H9 (cell line): ENCODE results near the gene MUC5B. TPM values are rescaled to one million over a fixed set of nuclear protein-coding genes. Genes with fewer than 3 reads are reported as not detected.
A peak's percentile ranks its signal among the peaks of the same experiment; 100 is the strongest.

Experiments used
- DNase-seq: peaks from one replicate; pipeline ENCODE4 v3.0.0-alpha.2; 2017
- H2AFZ ChIP-seq: one replicate; pipeline ENCODE4 v1.6.1; 2013; ENCODE audit warnings: mild to moderate bottlenecking, low read length, control low read depth, moderate library complexity
- H2AK5ac ChIP-seq: 2 replicates; pipeline ENCODE4 v1.6.1; 2013; ENCODE audit warnings: low read length, control low read depth, mixed read lengths; ENCODE audit not compliant: insufficient read length
- H2BK120ac ChIP-seq: one replicate; pipeline ENCODE4 v1.6.1; 2013; ENCODE audit warnings: low read depth, mild to moderate bottlenecking, low read length, control low read depth, inconsistent platforms; ENCODE audit not compliant: poor library complexity, severe bottlenecking
- H2BK12ac ChIP-seq: 2 replicates; pipeline ENCODE4 v1.6.1; 2013; ENCODE audit warnings: low read length, control low read depth, mixed read lengths, low read depth; ENCODE audit not compliant: insufficient read length
- H2BK15ac ChIP-seq: 2 replicates; pipeline ENCODE4 v1.6.1; 2013; ENCODE audit warnings: low read depth, low read length, control low read depth
- H2BK20ac ChIP-seq: one replicate; pipeline ENCODE4 v1.6.1; 2013; ENCODE audit warnings: low read depth, mild to moderate bottlenecking, low read length, control low read depth, inconsistent platforms; ENCODE audit not compliant: poor library complexity, severe bottlenecking
- H2BK5ac ChIP-seq: 2 replicates; pipeline ENCODE4 v1.6.1; 2013; ENCODE audit warnings: low read length, control low read depth, mixed read lengths; ENCODE audit not compliant: insufficient read length
- H3K14ac ChIP-seq: 2 replicates; pipeline ENCODE4 v1.6.1; 2013; ENCODE audit warnings: low read length, control low read depth; ENCODE audit not compliant: insufficient read depth
- H3K18ac ChIP-seq: 2 replicates; pipeline ENCODE4 v1.6.1; 2013; ENCODE audit warnings: low read depth, mild to moderate bottlenecking, mixed read lengths, low read length, control low read depth; ENCODE audit not compliant: insufficient read length
- H3K23ac ChIP-seq: 2 replicates; pipeline ENCODE4 v1.6.1; 2013; ENCODE audit warnings: low read length, control low read depth, mixed read lengths, low read depth; ENCODE audit not compliant: insufficient read length
- H3K23me2 ChIP-seq: 2 replicates; pipeline ENCODE4 v1.6.1; 2013; ENCODE audit warnings: low read depth, mild to moderate bottlenecking, mixed read lengths, low read length, control low read depth; ENCODE audit not compliant: insufficient read length, poor library complexity, severe bottlenecking
- H3K27ac ChIP-seq: 2 replicates; pipeline ENCODE4 v1.5.1; 2013; ENCODE audit warnings: low read length, control low read depth, mixed read lengths, low read depth; ENCODE audit not compliant: insufficient read length
- H3K27me3 ChIP-seq: 2 replicates; pipeline ENCODE4 v1.6.1; 2013; ENCODE audit warnings: low read length, control low read depth, inconsistent platforms; ENCODE audit not compliant: insufficient read depth
- H3K4ac ChIP-seq: 2 replicates; pipeline ENCODE4 v1.6.1; 2013; ENCODE audit warnings: low read depth, mild to moderate bottlenecking, control low read depth, inconsistent platforms, low read length, moderate library complexity
- H3K4me1 ChIP-seq: 2 replicates; pipeline ENCODE4 v1.6.1; 2013; ENCODE audit warnings: low read length, control low read depth, inconsistent platforms; ENCODE audit not compliant: insufficient read depth
- H3K4me2 ChIP-seq: 2 replicates; pipeline ENCODE4 v1.6.1; 2013; ENCODE audit warnings: low read length, control low read depth, mixed read lengths; ENCODE audit not compliant: insufficient read length, insufficient read depth
- H3K56ac ChIP-seq: 2 replicates; pipeline ENCODE4 v1.6.1; 2013; ENCODE audit warnings: low read depth, mild to moderate bottlenecking, mixed read lengths, low read length, control low read depth; ENCODE audit not compliant: insufficient read length
- H3K79me1 ChIP-seq: 2 replicates; pipeline ENCODE4 v1.6.1; 2013; ENCODE audit warnings: low read depth, mild to moderate bottlenecking, moderate library complexity, low read length, control low read depth, inconsistent platforms; ENCODE audit not compliant: insufficient read depth, poor library complexity, severe bottlenecking
- H3K79me2 ChIP-seq: 2 replicates; pipeline ENCODE4 v1.6.1; 2013; ENCODE audit warnings: low read length, control low read depth, inconsistent platforms; ENCODE audit not compliant: insufficient read depth
- H3K9ac ChIP-seq: 2 replicates; pipeline ENCODE4 v1.6.1; 2013; ENCODE audit warnings: low read length, control low read depth, mixed read lengths; ENCODE audit not compliant: insufficient read length; ENCODE audit errors: extremely low read depth
- H3K9me3 ChIP-seq: one replicate; pipeline ENCODE4 v1.6.1; 2013; ENCODE audit warnings: low read depth, low read length, inconsistent platforms; ENCODE audit not compliant: control insufficient read depth
- H3T11ph ChIP-seq: one replicate; pipeline ENCODE4 v1.6.1; 2013; ENCODE audit warnings: mild to moderate bottlenecking, low read length, control low read depth, inconsistent platforms
- H4K20me1 ChIP-seq: one replicate; pipeline ENCODE4 v1.6.1; 2013; ENCODE audit not compliant: control insufficient read depth, insufficient read length, insufficient read depth
- H4K5ac ChIP-seq: 2 replicates; pipeline ENCODE4 v1.6.1; 2013; ENCODE audit warnings: low read depth, mild to moderate bottlenecking, mixed read lengths, low read length, control low read depth; ENCODE audit not compliant: insufficient read length
- H4K8ac ChIP-seq: replicated peaks from 2 replicates; pipeline ENCODE4 v1.6.1; 2013; ENCODE audit warnings: low read length, control low read depth, mixed read lengths, low read depth; ENCODE audit not compliant: insufficient read length
- H4K91ac ChIP-seq: 2 replicates; pipeline ENCODE4 v1.6.1; 2013; ENCODE audit warnings: low read depth, mild to moderate bottlenecking, moderate library complexity, mixed read lengths, low read length, control low read depth; ENCODE audit not compliant: insufficient read length
- H3K27ac Mint-ChIP-seq, 3 experiments: 2 replicates in 2 of 3; 3 replicates in 1 of 3; pipeline ENCODE4 v1.8.0; 2020 to 2021; ENCODE audit warnings: mixed read lengths in 3 of 3, mild to moderate bottlenecking in 1 of 3, moderate library complexity in 1 of 3
- H3K27me3 Mint-ChIP-seq: 2 replicates; pipeline ENCODE4 v1.8.0; 2021; ENCODE audit warnings: low read depth, mild to moderate bottlenecking, moderate library complexity, mixed read lengths
- H3K36me3 Mint-ChIP-seq, 3 experiments: 2 replicates in 2 of 3; 3 replicates in 1 of 3; pipeline ENCODE4 v1.8.0; 2020 to 2021; ENCODE audit warnings: low read depth in 3 of 3, mixed read lengths in 3 of 3; ENCODE audit not compliant: insufficient read depth in 1 of 3
- H3K4me1 Mint-ChIP-seq, 2 experiments: 2 replicates each; pipeline ENCODE4 v1.8.0; 2020; ENCODE audit warnings: mixed read lengths in 2 of 2
- H3K4me3 Mint-ChIP-seq, 2 experiments: 2 replicates in 1 of 2; 3 replicates in 1 of 2; pipeline ENCODE4 v1.8.0; 2020 to 2021; ENCODE audit warnings: mild to moderate bottlenecking in 2 of 2, mixed read lengths in 2 of 2, moderate library complexity in 1 of 2
- H3K9me3 Mint-ChIP-seq, 2 experiments: 2 replicates in 1 of 2; 3 replicates in 1 of 2; pipeline ENCODE4 v1.8.0; 2020; ENCODE audit warnings: mild to moderate bottlenecking in 2 of 2, mixed read lengths in 2 of 2, moderate library complexity in 1 of 2
- WGBS: extraction: QIAGEN DNeasy Blood & Tissue Kit; methylation state at CpG from one replicate; pipeline ENCODE4 v1.1.7; 2013; ENCODE audit warnings: missing lambda C conversion rate, low lambda C conversion rate, mixed read lengths; ENCODE audit not compliant: insufficient read length; ENCODE audit errors: extremely low coverage; 5-methylcytosine and 5-hydroxymethylcytosine counted together
- total RNA-seq: library from RNA; stranded (reverse); gene quantifications from 2 replicates; pipeline ENCODE4 v1.2.1, GENCODE V29; 2021
- TF ChIP-seq, protein P1 (sequence below): fragments of 200-600 bp; sonication (generic); conservative IDR thresholded peaks from 3 replicates; pipeline ENCODE4 v1.8.0; 2021; ENCODE audit warnings: antibody characterized with exemption, mild to moderate bottlenecking

Gene MUC5B
- total RNA-seq, 1 experiment from 2014 or later = not detected

DNA sequence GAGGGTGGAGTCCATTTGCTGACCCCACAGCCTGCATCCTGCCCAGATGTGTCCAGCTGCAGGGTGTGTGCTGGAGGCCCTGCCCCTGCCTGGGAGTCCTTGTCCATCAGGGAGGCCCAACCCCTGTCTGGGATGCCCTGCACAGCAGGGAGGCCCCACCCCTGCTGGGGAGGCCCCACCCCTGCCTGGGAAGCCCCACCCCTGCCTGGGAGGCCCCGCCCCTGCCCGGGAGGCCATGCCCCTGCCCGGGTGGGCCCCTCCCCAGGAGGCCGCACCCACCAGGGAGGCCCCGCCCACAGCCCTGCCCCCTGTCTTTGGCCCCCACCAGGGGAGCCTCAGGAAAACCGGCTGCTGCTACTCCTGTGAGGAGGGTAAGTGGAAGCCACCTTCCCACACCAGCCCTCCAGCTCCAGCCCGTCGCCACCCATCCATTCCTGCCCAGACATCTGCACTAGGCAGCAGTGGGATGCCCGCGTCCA, 37.2 kb downstream of the MUC5B start:
- no peak overlapping the region for H4K8ac ChIP-seq
- H3K18ac ChIP-seq = no peak overlapping the region
- no peak overlapping the region for H2BK12ac ChIP-seq
- H3K4me1 ChIP-seq = no peaks in the 10 kb centered on the region
- no peak overlapping the region for H4K91ac ChIP-seq
- H3K9me3 ChIP-seq = no peaks in the 10 kb centered on the region
- no peak overlapping the region for H2BK15ac ChIP-seq
- no peaks in the 10 kb centered on the region for H3K23me2 ChIP-seq
- no peaks in the 10 kb centered on the region for H3K79me1 ChIP-seq
- peaks cover 2 to 19% of the 10 kb centered on the region in 2 experiments for H3K4me1 Mint-ChIP-seq
- TF ChIP-seq, protein P1, sequence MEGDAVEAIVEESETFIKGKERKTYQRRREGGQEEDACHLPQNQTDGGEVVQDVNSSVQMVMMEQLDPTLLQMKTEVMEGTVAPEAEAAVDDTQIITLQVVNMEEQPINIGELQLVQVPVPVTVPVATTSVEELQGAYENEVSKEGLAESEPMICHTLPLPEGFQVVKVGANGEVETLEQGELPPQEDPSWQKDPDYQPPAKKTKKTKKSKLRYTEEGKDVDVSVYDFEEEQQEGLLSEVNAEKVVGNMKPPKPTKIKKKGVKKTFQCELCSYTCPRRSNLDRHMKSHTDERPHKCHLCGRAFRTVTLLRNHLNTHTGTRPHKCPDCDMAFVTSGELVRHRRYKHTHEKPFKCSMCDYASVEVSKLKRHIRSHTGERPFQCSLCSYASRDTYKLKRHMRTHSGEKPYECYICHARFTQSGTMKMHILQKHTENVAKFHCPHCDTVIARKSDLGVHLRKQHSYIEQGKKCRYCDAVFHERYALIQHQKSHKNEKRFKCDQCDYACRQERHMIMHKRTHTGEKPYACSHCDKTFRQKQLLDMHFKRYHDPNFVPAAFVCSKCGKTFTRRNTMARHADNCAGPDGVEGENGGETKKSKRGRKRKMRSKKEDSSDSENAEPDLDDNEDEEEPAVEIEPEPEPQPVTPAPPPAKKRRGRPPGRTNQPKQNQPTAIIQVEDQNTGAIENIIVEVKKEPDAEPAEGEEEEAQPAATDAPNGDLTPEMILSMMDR = no peak
- DNase-seq = peak; percentile 57
- peaks cover 4% of the 10 kb centered on the region; the same call in 1 of the 2 replicates for H3K27me3 Mint-ChIP-seq
- no peak overlapping the region for H3K4me2 ChIP-seq
- no peak overlapping the region for H3K14ac ChIP-seq
- no peaks in the 10 kb centered on the region for H3K27me3 ChIP-seq
- peaks cover 8 to 9% of the 10 kb centered on the region in 2 experiments for H3K9me3 Mint-ChIP-seq
- H4K5ac ChIP-seq = no peak overlapping the region
- no peak overlapping the region for H3K4ac ChIP-seq
- H2BK5ac ChIP-seq = no peak overlapping the region
- H3K27ac Mint-ChIP-seq = no peak overlapping the region
- H3K4me3 Mint-ChIP-seq = no peak overlapping the region
- H2BK20ac ChIP-seq = no peak overlapping the region
- no peak overlapping the region for H2AFZ ChIP-seq
- H3K56ac ChIP-seq = no peak overlapping the region
- H3K23ac ChIP-seq = no peak overlapping the region
- H3K9ac ChIP-seq = no peak overlapping the region
- no peak overlapping the region for H3K27ac ChIP-seq
- WGBS = no CpG with 5 or more reads among the region's 10 CpGs
- no peak overlapping the region for H2BK120ac ChIP-seq
- H2AK5ac ChIP-seq = no peak overlapping the region
- no peaks in the 10 kb centered on the region for H3K79me2 ChIP-seq
- no peaks in the 10 kb centered on the region for H4K20me1 ChIP-seq
- peaks cover 4 to 8% (median 8%) of the 10 kb centered on the region in 3 experiments for H3K36me3 Mint-ChIP-seq
- no peak overlapping the region for H3T11ph ChIP-seq
